Stimulated activated naive CD8-positive, alpha-beta T cell treated with anti-CD3 and anti-CD28 coated beads, Interleukin-15, Interleukin-2, amounts not matched to agents 100 ng/mL and 50 ng/mL, for 24 hours (primary cell): ENCODE data around the gene UXS1.

Source experiments
- H3K27ac Mint-ChIP-seq: one replicate; pipeline ENCODE4 v1.8.0; 2021; ENCODE audit warnings: mild to moderate bottlenecking, mixed read lengths
- H3K27me3 Mint-ChIP-seq: one replicate; pipeline ENCODE4 v1.8.0; 2021; ENCODE audit warnings: mixed read lengths
- H3K36me3 Mint-ChIP-seq: one replicate; pipeline ENCODE4 v1.8.0; 2021; ENCODE audit warnings: low read depth, mixed read lengths
- H3K4me1 Mint-ChIP-seq: one replicate; pipeline ENCODE4 v1.8.0; 2021; ENCODE audit warnings: low read depth, mixed read lengths
- H3K4me3 Mint-ChIP-seq: one replicate; pipeline ENCODE4 v1.8.0; 2021; ENCODE audit warnings: mild to moderate bottlenecking, mixed read lengths
- H3K9me3 Mint-ChIP-seq: one replicate; pipeline ENCODE4 v1.8.0; 2021; ENCODE audit warnings: mixed read lengths

UXS1 gene

DNA sequence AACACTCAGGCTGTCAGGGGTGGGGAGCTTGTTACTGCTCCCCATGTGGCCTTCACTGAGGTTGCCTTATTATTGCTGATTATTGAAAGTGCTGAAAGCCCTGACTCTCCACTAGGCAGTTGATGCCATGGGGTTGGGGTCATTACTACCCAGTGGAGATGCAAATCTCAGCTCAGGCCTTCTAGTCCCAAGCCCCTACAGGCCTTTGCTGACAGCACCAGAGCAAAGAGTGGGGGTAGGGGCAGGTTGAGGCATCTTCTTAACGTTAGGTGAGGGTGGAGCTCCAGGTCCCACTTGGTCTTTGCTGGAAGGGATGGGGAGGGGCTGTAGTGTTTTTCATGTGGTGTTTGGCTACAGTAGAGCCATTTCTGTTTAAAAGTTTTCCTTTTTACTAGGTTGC is 104.5 kb downstream of the UXS1 start:
- no peak overlapping the region for H3K4me3 Mint-ChIP-seq
- peaks cover 69% of the 10 kb centered on the region for H3K4me1 Mint-ChIP-seq
- peaks cover 9% of the 10 kb centered on the region for H3K9me3 Mint-ChIP-seq
- no peaks in the 10 kb centered on the region for H3K27me3 Mint-ChIP-seq
- H3K36me3 Mint-ChIP-seq, result peaks cover 45% of the 10 kb centered on the region
- no peak overlapping the region for H3K27ac Mint-ChIP-seq

DNA sequence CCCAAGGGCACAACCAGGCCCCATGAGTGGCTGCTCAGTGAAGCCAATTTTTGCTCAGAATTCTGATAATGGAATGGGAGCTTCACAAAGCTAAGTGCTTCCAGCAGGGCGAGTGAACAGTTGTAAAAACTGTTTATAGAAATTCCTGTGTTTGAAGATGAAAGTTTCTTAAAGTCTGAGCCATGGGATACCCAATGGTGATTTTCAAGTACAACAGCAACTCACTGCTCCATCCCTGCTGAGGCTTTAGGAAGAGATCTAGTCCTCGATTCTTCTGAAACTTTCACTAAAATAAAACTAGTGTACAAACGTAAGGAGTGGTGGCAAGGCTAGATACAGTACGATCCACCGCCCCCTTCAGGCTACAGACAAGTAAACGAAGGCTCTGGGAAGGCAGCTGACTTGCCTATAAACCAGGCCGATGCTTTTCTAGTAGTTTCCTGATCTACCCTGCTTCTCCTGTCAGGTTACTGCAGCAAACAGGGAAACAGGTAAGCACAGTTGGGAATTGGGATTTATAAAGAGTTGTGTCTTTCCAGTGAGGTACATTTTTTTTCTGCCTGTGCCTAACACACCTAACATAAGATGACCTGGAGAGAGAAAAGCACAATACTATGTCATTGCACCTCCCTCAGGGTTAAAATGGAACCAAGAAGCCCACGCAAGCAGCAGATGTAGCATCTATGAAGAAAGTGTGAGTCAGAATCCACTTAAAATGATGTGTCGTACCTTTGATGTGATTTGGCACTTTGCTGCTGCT is 108.7 kb downstream of the UXS1 start:
- peaks cover 9% of the 10 kb centered on the region for H3K9me3 Mint-ChIP-seq
- H3K4me1 Mint-ChIP-seq, result peaks cover 49% of the 10 kb centered on the region
- peak overlapping the region; percentile 76 for H3K27ac Mint-ChIP-seq
- peaks cover 8% of the 10 kb centered on the region for H3K36me3 Mint-ChIP-seq
- H3K27me3 Mint-ChIP-seq, result no peaks in the 10 kb centered on the region
- H3K4me3 Mint-ChIP-seq, result peak overlapping the region; percentile 74

DNA sequence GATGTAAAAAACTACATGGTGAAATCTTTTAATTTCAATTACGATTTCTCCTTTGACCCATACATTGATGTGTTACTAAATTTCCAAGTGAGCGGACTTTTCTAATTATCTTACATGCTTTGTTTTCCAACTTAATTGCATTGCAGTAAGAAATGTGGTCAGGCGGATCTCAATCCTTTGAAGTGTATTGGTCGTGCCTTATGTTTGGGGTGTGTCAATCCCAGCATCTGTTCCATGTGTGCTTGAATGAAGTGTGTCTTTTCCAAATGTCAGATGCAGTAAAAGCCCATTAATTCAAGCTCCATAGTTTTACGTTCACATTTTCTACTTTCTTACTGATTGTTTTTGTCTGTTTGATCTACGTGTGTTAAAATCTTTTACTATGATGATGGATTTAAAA is 113.1 kb downstream of the UXS1 start:
- no peak overlapping the region for H3K27ac Mint-ChIP-seq
- H3K9me3 Mint-ChIP-seq, result no peaks in the 10 kb centered on the region
- peaks cover 36% of the 10 kb centered on the region for H3K4me1 Mint-ChIP-seq
- H3K36me3 Mint-ChIP-seq, result no peaks in the 10 kb centered on the region
- no peak overlapping the region for H3K4me3 Mint-ChIP-seq
- H3K27me3 Mint-ChIP-seq, result no peaks in the 10 kb centered on the region

DNA sequence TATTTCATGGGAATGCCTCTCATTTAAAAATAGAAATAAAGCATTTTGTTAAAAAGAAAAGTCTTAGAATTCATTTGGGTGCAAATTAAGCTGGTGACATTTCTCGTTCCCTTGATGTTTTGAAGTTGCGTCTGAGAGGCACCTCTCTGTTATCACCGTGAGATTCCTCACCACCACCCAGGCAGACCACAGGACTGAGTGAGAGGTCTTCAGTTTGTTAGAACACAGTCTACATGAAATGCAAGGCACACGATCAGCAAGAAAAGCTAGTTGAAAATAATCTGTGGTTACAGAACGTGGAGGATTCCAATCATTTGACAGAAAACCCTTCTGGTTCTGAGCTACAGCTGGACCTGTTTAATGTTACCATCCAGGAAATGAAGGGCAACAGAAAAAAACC is 116.0 kb downstream of the UXS1 start:
- Mint-ChIP-seq H3K4me3 (peak overlapping the region; percentile 64), H3K36me3 (no peaks in the 10 kb centered on the region), H3K9me3 (no peaks in the 10 kb centered on the region), H3K27ac (peak overlapping the region; percentile 19), H3K27me3 (no peaks in the 10 kb centered on the region), H3K4me1 (peaks cover 32% of the 10 kb centered on the region)

DNA sequence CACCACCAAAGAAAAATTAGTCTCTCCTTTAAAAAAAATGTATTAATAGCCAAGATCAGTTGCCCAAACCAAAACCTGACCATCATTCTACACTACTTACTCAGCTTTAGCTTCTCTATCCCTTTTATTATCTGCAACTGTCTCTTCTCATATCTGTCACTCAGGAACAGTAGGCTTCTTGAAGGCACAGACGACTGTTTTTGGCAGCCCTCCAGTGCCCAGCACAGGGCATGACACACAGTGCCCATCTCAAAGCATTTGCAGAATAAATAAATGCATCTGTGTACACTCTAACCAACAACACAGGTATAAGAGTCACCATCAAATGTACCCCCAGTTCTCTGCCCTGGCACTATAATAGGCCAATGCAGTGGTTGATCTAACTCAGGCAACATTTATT is 117.2 kb downstream of the UXS1 start:
- no peak overlapping the region for H3K4me3 Mint-ChIP-seq
- no peak overlapping the region for H3K27ac Mint-ChIP-seq
- no peaks in the 10 kb centered on the region for H3K9me3 Mint-ChIP-seq
- no peaks in the 10 kb centered on the region for H3K27me3 Mint-ChIP-seq
- peaks cover 32% of the 10 kb centered on the region for H3K4me1 Mint-ChIP-seq
- no peaks in the 10 kb centered on the region for H3K36me3 Mint-ChIP-seq

DNA sequence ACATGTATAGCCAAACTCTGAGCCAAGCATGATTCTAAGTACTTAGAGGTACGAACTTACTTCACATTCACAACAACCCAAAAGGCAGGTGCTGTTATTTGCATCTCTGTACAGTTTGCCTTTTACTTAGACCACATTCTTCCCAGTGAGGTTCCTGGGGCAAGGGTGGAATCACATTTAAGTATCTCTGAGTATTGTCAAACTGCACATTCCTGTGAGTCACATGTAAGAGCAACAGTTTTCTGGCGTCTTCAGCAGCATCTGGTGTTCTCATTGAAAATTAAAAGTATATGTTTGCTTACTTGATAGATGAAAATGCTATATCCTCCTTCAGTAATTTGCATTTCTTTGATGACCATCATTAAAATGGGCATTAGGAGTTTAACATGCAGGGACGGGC is 119.1 kb downstream of the UXS1 start:
- no peak overlapping the region for H3K27ac Mint-ChIP-seq
- no peaks in the 10 kb centered on the region for H3K9me3 Mint-ChIP-seq
- no peak overlapping the region for H3K4me3 Mint-ChIP-seq
- H3K36me3 Mint-ChIP-seq, result no peaks in the 10 kb centered on the region
- no peaks in the 10 kb centered on the region for H3K27me3 Mint-ChIP-seq
- H3K4me1 Mint-ChIP-seq, result peaks cover 24% of the 10 kb centered on the region

DNA sequence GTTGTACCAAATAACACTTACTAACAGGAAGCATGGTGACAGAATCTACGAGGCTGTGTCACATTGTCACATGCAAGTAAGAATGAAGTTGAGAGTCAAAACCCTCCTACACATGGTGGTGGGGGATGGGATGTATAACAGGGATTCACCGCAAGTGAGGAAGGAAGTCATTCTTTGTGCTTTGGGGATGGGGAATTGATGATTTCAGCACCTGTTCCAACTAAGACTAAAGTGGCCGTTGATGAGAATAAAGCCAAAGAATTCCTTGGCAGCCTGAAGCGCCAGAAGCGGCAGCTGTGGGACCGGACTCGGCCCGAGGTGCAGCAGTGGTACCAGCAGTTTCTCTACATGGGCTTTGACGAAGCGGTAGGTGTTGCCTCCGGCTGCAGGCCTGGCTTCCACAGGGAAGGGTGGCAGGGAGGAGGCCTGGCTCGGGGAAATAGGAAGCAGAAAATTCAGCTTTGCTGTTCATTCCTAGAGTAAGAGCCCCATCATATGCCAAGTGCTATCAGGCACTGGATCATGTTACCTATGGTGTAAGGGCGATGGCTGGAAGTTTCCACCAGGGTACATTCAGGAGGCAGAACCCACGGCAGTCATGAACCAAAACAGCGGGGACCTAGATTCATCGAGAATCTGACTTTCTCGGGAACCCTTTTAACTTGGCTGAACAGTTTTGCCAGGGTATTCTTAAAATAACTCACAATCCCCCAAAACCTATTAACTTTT is 120.3 kb downstream of the UXS1 start:
- Mint-ChIP-seq H3K27me3 (no peaks in the 10 kb centered on the region), H3K27ac (no peak overlapping the region), H3K36me3 (no peaks in the 10 kb centered on the region), H3K4me3 (no peak overlapping the region), H3K4me1 (peaks cover 24% of the 10 kb centered on the region), H3K9me3 (no peaks in the 10 kb centered on the region)

DNA sequence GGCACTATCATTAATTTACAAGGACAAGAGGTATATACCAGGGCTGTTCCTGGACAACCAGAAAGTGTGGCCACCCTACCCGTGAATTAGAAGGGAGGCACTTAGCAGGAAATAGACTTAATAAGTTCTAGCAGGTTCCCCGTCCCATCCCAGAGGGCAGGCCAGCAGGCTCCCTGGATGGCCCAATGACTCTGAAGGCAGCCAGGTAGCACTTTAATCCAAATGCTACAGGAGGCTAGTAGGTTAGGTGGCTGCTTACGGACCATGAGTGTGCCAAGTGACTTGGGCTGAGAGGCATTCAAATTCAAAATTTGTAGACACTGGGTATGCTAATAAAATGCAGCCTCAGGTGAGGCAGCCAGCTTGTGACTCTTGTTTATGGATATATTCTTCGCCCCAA is 123.9 kb downstream of the UXS1 start:
- H3K9me3 Mint-ChIP-seq, result no peaks in the 10 kb centered on the region
- H3K4me3 Mint-ChIP-seq, result no peak overlapping the region

DNA sequence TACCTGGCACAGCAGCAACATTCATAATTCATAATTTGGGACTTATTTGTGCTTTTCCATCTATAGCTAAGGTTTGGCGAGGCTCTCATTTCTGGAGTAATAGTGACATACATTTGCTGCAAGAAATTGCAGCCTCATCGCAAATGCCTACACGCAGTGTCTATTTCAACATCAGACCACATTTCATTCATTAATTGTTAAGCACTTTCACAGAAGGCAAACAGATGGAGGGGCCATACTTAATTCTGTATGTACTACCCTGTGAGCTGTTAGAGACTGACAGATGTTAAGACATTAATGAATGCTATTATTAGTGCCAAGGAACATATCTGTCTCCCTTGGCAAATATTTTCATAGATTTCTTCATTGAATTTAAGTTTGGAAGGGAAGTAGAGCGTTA is 125.7 kb downstream of the UXS1 start:
- Mint-ChIP-seq H3K9me3 (no peaks in the 10 kb centered on the region), H3K36me3 (no peaks in the 10 kb centered on the region), H3K4me3 (no peak overlapping the region), H3K27ac (no peak overlapping the region), H3K27me3 (peaks cover 13% of the 10 kb centered on the region), H3K4me1 (peaks cover 12% of the 10 kb centered on the region)

More for the DNA sequence above, 123.9 kb downstream of the UXS1 start:
- H3K4me1 Mint-ChIP-seq, result peaks cover 16% of the 10 kb centered on the region
- H3K27ac Mint-ChIP-seq, result no peak overlapping the region
- peaks cover 9% of the 10 kb centered on the region for H3K27me3 Mint-ChIP-seq
- H3K36me3 Mint-ChIP-seq, result no peaks in the 10 kb centered on the region

DNA sequence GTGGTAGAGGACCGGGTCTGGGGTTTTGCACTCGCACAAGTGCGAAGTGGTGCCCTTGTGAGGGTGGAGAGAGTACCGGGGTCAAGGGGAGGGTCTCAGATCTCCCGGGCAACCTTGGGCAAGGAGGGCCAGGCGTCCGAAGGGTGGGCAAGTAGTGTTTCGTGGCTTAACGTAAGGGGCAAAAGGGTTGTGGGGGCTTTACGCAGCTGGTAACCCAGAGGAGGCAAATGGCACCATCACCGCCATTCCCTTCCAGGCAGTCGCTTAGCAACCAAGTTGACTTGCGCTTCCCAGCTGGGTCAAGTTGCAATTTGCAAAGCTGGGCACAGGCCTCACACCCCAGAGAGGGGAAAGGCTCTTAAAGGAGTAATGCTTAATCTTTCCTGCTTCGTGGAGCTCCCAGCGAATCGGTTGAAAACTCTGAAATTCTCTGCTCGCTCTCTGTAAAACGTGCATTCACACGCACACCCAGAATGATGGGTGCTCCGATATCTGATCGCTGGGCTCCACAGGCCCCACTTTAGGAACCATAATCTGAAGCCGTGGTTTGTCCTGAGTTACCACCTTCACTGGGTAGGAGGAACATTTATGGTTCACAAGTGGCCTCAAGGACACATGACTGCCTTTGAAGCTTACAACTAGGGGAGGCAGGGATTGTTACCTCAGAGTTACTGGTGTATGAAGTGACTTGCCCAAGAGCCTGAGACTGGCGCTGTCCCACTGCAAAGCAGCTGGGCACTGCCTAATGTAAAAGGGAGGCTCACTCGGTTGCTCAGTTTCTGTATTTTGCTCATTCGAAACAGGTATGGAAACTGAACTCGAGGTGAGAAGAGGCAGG is 127.9 kb downstream of the UXS1 start:
- peaks cover 11% of the 10 kb centered on the region for H3K4me1 Mint-ChIP-seq
- H3K9me3 Mint-ChIP-seq, result no peaks in the 10 kb centered on the region
- peak overlapping the region; percentile 83 for H3K27ac Mint-ChIP-seq
- peaks cover 13% of the 10 kb centered on the region for H3K27me3 Mint-ChIP-seq
- peak overlapping the region; percentile 70 for H3K4me3 Mint-ChIP-seq
- H3K36me3 Mint-ChIP-seq, result no peaks in the 10 kb centered on the region

DNA sequence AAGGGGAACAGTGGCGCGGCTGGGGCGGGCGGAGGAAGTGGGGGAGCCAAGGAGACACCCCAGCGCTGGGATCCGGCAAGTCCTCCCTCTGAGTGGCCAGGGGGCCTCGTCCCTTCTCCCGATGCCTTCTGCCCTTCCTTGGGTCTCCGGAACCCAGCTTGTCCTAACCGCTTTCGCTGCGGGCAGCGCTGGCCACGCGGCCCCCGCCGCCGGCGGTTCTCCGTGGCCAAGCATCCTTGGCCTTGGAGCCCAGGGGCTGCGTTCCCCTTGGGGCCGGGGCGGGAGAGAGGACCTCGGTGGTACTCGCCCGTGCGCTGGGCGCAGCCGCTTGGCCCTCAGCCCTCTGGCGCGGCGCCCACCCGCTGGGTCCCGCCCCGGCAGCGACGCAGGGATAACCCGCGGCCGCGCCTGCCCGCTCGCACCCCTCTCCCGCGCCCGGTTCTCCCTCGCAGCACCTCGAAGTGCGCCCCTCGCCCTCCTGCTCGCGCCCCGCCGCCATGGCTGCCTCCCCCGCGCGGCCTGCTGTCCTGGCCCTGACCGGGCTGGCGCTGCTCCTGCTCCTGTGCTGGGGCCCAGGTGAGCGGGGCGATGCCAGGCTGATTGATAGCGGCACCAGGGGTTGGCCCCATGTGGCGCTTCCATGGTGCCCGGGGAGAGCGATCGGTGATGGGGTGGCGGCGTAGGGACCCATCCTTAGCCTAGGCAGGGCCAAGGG is 128.7 kb downstream of the UXS1 start:
- peaks cover 13% of the 10 kb centered on the region for H3K27me3 Mint-ChIP-seq
- peaks cover 11% of the 10 kb centered on the region for H3K4me1 Mint-ChIP-seq
- H3K27ac Mint-ChIP-seq, result peak overlapping the region; percentile 83
- no peaks in the 10 kb centered on the region for H3K36me3 Mint-ChIP-seq
- H3K9me3 Mint-ChIP-seq, result peaks cover 6% of the 10 kb centered on the region
- peak overlapping the region; percentile 70 for H3K4me3 Mint-ChIP-seq

DNA sequence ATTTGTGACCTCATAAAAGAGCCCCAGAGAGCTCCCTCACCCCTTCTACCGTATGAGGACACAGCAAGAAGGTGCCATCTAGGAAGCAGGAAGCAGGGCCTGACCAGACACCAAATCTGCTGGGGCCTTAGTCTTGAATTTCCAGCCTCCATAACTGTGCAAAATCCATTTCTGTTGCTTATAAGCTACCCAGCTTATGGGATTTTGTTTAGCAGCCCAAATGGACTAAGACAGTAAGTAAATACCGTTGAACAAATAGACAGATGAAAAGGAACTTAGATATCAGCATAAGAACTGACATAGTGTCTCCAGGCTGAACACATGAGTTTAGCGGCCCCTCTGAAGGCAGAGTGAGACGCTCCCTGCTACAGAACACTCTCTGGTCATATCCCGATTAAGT is 130.9 kb downstream of the UXS1 start:
- peaks cover 30% of the 10 kb centered on the region for H3K4me1 Mint-ChIP-seq

DNA sequence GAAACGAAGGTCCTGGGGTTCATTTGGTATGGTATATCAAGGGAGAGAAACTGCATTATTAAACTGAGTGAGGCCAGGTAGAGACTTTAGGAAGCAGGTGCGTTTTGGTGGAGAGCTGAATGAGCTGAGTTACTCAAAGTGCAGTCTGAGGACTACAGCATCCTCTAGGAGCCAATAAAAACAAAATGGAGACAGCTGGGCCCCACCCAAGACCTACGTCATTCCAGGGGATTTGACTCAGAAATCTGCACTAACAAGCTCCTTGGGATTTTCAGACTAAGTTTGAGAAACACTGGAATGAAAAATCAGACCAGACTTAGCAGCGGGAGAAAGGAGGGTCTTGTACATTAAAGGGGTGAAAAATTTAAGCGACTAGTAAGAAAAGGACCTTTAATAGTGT is 131.5 kb downstream of the UXS1 start:
- Mint-ChIP-seq H3K27me3 (peaks cover 13% of the 10 kb centered on the region), H3K4me3 (no peak overlapping the region), H3K27ac (no peak overlapping the region), H3K9me3 (peaks cover 6% of the 10 kb centered on the region), H3K4me1 (peaks cover 34% of the 10 kb centered on the region), H3K36me3 (no peaks in the 10 kb centered on the region)

More for the DNA sequence above, 130.9 kb downstream of the UXS1 start:
- H3K27me3 Mint-ChIP-seq, result peaks cover 13% of the 10 kb centered on the region
- H3K9me3 Mint-ChIP-seq, result peaks cover 6% of the 10 kb centered on the region
- no peak overlapping the region for H3K27ac Mint-ChIP-seq
- no peaks in the 10 kb centered on the region for H3K36me3 Mint-ChIP-seq
- H3K4me3 Mint-ChIP-seq, result no peak overlapping the region

DNA sequence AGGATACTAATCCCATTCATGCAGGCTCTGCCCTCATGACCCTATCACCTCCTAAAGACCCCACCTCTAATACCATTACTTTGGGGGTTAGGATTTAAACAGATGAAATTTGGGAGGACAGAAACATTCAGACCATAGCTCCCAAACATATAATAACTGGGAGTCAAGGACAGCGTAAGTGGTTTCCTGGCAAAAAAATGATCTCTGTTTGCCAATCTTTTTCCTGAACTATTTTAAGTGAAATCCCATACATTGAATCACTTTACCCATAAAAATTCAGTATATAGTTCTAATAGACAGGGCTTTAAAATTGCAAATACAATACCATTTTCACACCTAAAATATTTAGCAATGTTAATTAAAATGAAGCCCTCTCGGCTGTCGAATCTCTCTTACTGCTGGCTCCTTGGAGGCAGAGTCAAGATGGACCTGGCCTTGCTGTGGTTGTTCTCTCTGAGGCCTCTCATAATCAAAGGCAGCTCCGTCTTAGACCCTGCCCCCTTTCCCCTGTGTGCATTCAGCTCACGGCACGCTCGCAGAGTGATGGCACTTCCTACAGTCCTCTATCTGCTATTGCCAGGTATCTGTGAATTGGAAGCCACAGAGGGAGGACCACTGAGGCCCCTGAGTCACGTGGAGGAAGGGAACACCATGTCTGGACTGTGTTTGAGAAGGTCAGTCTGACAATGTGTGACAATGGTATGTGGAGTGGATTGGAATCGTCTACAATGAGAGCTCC is 132.3 kb downstream of the UXS1 start:
- H3K27me3 Mint-ChIP-seq, result peaks cover 13% of the 10 kb centered on the region
- H3K27ac Mint-ChIP-seq, result no peak overlapping the region
- peaks cover 43% of the 10 kb centered on the region for H3K4me1 Mint-ChIP-seq
- H3K9me3 Mint-ChIP-seq, result peaks cover 6% of the 10 kb centered on the region
- H3K4me3 Mint-ChIP-seq, result no peak overlapping the region
- no peaks in the 10 kb centered on the region for H3K36me3 Mint-ChIP-seq
